Astrocyte (in vitro differentiated cells and primary cell): ENCODE data around the gene USP48.

Experiments
- CTCF ChIP-seq: IDR thresholded peaks from 2 replicates; pipeline ENCODE4 v1.5.1; 2011; ENCODE audit warnings: low read depth, mild to moderate bottlenecking, inconsistent platforms, low read length, moderate library complexity; ENCODE audit not compliant: insufficient read depth
- EZH2 ChIP-seq: IDR thresholded peaks from 2 replicates; pipeline ENCODE4 v1.6.1; 2012; ENCODE audit warnings: mild to moderate bottlenecking, low read length, inconsistent platforms; ENCODE audit not compliant: insufficient read depth

DNA sequence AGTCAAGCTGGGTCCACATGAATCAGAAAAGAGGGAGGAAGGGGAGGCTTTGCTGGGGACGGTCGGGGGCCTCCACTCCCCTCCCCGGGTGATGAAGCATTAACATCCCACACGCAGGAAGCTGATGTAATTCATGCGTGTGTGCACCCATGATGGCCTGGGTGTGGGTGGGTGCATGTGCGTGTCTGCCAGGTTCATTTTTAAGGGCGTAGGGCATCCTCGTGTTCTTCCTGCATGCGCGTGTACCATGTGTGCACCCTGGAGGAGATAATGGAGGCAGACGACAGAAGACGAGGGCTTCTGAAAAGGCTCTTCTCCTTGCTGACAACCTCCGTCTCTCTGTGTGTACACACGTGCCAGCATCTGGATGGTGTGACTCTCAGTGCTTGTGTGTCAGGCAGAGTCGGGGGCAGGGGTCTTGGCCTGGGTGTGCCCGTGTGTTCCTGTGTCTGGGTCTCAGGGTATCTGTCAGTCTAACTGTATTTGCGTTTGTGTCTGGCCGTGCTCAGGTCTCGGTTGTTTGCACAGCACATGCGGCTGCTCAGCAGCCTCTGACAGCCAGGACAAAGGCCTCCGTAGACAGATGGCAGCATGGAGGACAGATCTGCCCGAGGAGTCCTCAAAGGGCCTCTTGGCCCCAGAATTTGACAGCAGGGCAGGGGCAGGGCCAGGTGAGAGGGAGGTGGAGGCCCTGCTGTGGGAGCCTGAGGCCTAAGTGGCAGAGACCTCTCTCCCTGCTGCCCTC, 116.2 kb downstream of the USP48 start:
- no peak for TF ChIP-seq EZH2
- no peak for TF ChIP-seq CTCF
